SU-DHL-6 (cell line): Measurements from ENCODE around the gene PCDHGA10.
"Not testable (repeated sequence)": the region's sequence is repeated elsewhere in the genome, so short reads cannot be mapped to it uniquely, and the experiment has no call there.

ENCODE experiments used
- EZH2phosphoT487 ChIP-seq: fragments of 200-600 bp; sonication (generic), shearing (Covaris generic); conservative IDR thresholded peaks from 2 replicates; pipeline ENCODE4 v1.6.1; 2018; ENCODE audit warnings: mild to moderate bottlenecking, antibody characterized with exemption, low read length, moderate library complexity, mixed read lengths
- TF ChIP-seq, protein P1 (sequence below): fragments of 200-600 bp; sonication (generic); IDR thresholded peaks from one replicate; pipeline ENCODE4 v1.5.1; 2017; ENCODE audit warnings: antibody characterized with exemption, mild to moderate bottlenecking, low read length, moderate library complexity; ENCODE audit not compliant: insufficient read depth, poor library complexity, severe bottlenecking

DNA sequence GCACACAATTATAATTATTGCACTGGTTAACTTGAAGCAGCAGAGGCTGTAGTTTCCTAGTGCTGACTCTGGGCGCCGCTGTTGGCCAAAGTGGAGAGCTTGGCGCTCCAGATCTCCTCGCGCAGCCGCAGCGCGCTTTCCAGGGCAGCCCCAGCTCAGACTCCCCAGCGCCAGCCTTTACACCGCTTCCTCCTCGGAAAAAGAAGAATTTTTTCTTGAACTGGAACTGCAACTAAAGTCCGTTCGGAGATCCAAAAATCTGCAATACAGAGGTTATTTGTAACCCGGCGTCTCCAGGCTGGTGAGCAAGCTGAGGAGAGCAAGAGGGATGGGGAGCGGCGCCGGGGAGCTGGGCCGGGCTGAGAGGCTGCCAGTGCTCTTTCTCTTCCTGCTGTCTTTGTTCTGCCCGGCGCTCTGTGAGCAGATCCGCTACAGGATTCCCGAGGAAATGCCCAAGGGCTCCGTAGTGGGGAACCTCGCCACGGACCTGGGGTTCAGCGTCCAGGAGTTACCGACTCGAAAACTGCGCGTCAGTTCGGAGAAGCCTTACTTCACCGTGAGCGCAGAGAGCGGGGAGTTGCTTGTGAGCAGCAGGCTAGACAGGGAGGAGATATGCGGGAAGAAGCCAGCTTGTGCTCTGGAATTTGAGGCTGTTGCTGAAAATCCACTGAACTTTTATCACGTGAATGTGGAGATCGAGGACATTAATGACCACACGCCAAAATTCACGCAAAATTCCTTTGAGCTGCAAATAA is 25.1 kb upstream of the PCDHGA10 start, which contains the start of gene PCDHGB4:
- TF ChIP-seq, protein P1, sequence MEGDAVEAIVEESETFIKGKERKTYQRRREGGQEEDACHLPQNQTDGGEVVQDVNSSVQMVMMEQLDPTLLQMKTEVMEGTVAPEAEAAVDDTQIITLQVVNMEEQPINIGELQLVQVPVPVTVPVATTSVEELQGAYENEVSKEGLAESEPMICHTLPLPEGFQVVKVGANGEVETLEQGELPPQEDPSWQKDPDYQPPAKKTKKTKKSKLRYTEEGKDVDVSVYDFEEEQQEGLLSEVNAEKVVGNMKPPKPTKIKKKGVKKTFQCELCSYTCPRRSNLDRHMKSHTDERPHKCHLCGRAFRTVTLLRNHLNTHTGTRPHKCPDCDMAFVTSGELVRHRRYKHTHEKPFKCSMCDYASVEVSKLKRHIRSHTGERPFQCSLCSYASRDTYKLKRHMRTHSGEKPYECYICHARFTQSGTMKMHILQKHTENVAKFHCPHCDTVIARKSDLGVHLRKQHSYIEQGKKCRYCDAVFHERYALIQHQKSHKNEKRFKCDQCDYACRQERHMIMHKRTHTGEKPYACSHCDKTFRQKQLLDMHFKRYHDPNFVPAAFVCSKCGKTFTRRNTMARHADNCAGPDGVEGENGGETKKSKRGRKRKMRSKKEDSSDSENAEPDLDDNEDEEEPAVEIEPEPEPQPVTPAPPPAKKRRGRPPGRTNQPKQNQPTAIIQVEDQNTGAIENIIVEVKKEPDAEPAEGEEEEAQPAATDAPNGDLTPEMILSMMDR = not testable (repeated sequence)
- TF ChIP-seq EZH2phosphoT487 = not testable (repeated sequence)
